GM21717 (cell line): ENCODE data around the gene CLEC17A.
"Not testable (repeated sequence)": the region's sequence is repeated elsewhere in the genome, so short reads cannot be mapped to it uniquely, and the experiment has no call there.

ENCODE experiments used
- ATAC-seq: cut with Tn5 transposase; IDR thresholded peaks from one replicate; pipeline ENCODE4 v1.9.1; 2021; ENCODE audit warnings: mild to moderate bottlenecking, moderate library complexity; ENCODE audit not compliant: unreplicated experiment

CLEC17A gene

GRCh38 chr19:14577885-14578427 is 4.9 kb upstream of the CLEC17A start:
- no peak for ATAC-seq

GRCh38 chr19:14580623-14581237 is 2.2 kb upstream of the CLEC17A start:
- ATAC-seq = no peak

- ATAC-seq = not testable (repeated sequence)
Measured at GRCh38 chr19:14584372-14584771, 1.5 kb downstream of the CLEC17A start.

DNA sequence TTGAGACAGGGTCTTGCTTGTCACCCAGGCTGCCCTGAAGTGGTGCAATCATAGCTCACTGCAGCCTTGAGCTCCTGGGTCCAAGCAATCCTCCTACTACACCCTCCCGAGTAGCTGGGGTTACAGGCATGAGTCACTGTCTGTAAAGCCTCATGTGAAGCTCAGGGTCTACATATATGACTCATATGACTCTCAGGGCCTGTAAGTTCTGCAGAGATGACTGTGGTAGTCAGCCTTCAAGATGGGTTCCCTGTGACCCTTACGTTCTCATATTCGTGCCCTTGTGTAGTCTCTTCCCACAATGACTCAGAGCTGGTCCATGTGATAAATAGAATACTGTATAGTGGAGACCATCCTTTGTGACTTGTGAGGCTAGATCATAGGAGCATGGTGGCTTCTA is 2.3 kb downstream of the CLEC17A start:
- ATAC-seq = peak; percentile 54

DNA sequence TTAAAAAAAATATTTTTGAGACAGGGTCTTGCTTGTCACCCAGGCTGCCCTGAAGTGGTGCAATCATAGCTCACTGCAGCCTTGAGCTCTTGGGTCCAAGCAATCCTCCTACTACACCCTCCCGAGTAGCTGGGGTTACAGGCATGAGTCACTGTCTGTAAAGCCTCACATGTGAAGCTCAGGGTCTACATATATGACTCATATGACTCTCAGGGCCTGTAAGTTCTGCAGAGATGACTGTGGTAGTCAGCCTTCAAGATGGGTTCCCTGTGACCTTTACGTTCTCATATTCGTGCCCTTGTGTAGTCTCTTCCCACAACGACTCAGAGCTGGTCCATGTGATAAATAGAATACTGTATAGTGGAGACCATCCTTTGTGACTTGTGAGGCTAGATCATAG is 6.5 kb downstream of the CLEC17A start:
- ATAC-seq = not testable (repeated sequence)

DNA sequence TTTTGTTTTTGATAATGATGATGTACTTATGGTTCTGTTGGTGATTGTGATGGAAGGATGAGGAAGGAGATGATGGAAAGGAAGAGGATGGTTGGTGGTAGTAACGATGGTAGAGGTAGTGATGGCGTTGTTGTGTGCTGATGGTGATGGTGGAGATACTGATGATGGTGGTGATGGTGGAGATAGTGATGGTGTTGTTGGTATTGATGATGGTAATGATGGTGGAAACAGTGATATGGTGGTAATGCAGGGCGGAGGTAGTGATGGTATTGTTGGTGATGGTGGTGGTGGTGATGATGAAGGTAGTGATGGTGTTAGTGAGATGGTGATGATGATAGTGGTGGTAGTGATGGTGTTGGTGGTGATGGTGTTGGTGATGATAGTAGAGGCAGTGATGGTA is 12.7 kb downstream of the CLEC17A start:
- no peak for ATAC-seq

DNA sequence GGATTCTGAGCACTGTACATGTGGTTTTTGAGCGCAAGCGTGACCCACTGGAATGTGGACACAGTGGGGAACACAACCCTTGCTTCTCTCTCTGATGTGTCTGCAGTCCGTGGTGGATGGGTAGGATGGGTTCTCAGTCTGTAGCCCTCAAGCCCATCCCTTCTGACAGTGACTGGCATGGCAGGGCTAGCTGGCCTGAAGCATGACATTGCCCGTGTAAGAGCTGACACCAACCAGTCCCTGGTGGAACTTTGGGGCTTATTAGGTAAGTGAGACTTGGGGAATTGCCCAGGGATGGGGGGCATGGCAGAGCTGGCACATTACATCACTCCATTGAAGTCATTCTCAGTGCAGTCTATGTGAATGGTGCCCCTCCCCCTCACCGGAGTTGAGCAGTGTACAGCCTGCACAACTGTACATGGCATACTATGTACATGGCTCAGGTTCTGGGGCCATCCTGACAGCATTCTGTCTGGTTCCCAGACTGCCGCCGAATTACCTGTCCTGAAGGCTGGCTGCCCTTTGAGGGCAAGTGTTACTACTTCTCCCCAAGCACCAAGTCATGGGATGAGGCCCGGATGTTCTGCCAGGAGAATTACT is 16.8 kb downstream of the CLEC17A start:
- ATAC-seq = no peak

- peak; percentile 63 for ATAC-seq
Measured at GRCh38 chr19:14603990-14604387, 21.1 kb downstream of the CLEC17A start.

DNA sequence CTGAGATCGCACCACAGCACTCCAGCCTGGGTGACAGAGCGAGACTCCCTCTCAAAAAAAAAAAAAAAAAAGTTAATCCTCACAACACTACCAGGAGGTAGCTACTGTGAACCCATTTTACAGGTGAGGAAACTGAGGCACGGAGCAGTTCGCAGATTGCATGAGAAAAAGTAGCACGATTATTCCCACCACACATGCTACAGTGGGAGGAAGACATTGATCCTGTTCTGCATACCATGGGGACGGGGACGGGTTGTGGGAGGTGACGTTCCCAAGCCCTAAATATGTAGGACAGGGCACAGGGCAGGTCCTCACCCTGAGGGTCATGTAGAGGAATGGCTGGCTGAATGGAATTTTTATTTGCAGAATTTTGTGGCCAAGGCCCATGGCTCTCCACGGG is 23.7 kb downstream of the CLEC17A start:
- no peak for ATAC-seq

GRCh38 chr19:14611051-14611450 is 28.2 kb downstream of the CLEC17A start:
- no peak for ATAC-seq

- ATAC-seq = not testable (repeated sequence)
Measured at GRCh38 chr19:14612242-14612641, 29.4 kb downstream of the CLEC17A start.

GRCh38 chr19:14612657-14613056 is 29.8 kb downstream of the CLEC17A start:
- ATAC-seq = no peak

DNA sequence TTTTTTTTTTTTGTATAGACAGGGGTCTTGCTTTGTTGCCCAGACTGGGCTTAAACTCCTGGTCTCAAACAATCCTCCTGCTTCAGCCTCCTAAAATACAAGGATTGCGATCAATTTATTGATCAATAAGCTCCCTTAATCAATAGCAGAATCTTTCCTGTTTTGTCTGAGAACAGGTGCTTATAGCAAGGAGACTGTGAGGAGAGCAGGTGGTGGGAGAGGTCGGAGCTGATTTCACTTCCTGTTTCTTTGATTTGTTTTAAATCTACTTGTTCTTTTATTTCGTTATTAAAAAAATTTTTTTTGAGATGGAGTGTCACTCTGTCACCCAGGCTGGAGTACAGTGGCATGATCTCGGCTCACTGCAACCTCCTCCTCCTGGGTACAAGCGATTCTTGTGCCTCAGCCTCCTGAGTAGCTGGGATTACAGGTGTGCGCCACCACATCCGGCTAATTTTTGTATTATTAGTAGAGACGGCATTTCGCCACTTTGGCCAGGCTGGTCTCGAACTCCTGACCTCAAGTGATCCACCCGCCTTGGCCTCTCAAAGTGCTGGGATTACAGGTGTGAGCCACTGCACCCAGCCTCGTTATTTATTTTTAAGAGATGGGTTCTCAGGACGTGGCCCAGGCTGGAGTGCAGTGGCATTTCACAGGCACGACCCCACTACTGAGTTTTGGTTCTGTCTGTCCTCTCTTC is 30.7 kb downstream of the CLEC17A start:
- ATAC-seq = not testable (repeated sequence)

- ATAC-seq = no peak
Measured at GRCh38 chr19:14614099-14614412, 31.2 kb downstream of the CLEC17A start.

GRCh38 chr19:14615623-14616022 is 32.7 kb downstream of the CLEC17A start:
- ATAC-seq = no peak

DNA sequence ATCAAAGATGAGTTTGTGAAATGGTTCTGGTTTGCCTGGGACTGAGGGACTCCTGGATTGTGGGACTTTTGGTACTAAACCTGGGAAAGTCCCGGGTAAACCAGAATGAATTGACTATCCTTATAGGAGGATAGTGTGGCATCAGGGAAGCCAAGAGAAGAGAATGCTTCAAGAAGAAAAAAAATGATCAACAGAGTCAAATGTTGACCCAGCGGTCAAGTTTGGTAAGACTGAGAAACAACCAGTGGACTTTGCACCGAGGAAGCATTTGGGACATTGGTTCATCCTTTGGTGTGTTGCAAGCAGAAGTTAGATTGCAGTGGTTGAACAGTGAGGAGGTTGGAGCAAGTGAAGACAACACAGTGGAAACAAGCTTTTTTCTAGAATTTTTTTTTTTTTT is 33.5 kb downstream of the CLEC17A start:
- ATAC-seq = no peak

- no peak for ATAC-seq
Measured at GRCh38 chr19:14619404-14619803, 36.5 kb downstream of the CLEC17A start.

DNA sequence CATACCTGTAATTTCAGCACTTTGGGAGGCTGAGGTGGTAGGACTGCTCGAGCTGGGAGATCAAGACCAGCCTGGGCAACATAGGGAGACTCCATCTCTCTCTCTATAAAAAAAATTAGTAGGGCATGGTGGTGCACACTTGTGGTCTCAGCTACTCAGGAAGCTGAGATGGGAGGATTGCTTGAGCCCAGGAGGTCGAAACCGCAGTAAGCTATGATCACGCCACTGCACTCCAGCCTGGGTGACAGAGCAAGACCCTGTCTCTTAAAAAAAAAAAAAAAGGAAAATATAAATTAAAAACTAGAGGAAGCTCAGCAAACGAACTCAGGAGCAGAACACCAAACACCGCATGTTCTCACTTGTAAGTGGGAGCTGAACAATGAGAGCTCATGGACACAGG is 41.6 kb downstream of the CLEC17A start:
- ATAC-seq = not testable (repeated sequence)

DNA sequence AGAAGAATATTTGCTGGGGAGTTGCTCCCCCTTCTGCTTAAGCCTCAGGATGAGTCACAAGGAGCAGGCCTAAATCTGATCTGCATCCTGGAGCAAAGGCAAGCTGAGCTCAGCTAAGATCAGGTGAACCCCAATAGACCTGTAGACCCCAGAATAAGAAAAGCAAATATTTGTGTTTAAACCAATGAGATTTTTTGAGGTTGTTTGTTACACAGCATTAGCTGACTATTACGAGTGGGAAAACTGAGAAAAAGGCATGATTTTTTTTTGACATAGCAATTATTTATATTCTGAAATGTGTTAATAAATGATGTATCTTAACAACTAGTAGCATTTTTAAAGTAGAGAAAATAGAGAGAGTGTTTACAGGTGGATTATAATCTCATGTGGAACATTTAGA is 46.7 kb downstream of the CLEC17A start:
- no peak for ATAC-seq

DNA sequence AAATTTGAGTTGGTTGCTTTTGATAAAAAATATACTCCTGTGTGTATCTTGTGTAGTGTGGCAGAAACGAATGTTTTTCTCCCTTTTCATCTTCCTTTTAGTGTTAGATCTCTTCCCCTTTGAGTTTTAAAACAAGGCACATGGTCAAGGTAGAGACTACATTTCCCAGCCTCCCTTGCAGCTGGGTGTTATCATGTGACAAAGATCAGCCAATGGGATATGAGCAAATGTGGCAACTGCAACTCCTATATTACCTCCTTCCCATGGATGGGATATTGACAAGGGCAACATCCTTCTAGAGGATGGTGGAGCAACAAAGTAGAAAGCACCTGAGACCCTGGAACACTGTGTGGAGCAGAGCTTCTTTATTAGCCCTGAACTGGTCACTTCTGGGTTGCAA is 49.4 kb downstream of the CLEC17A start:
- no peak for ATAC-seq

GRCh38 chr19:14639536-14640277 is 56.8 kb downstream of the CLEC17A start:
- ATAC-seq = no peak

- no peak for ATAC-seq
Measured at GRCh38 chr19:14648506-14648905, 65.6 kb downstream of the CLEC17A start.
